HG02798 (cell line): ENCODE data around the gene SHANK1.

Experiments
- ATAC-seq: cut with Tn5 transposase; IDR thresholded peaks from one replicate; pipeline ENCODE4 v1.9.1; 2021; ENCODE audit warnings: mild to moderate bottlenecking; ENCODE audit not compliant: unreplicated experiment, poor library complexity

The SHANK1 gene

DNA sequence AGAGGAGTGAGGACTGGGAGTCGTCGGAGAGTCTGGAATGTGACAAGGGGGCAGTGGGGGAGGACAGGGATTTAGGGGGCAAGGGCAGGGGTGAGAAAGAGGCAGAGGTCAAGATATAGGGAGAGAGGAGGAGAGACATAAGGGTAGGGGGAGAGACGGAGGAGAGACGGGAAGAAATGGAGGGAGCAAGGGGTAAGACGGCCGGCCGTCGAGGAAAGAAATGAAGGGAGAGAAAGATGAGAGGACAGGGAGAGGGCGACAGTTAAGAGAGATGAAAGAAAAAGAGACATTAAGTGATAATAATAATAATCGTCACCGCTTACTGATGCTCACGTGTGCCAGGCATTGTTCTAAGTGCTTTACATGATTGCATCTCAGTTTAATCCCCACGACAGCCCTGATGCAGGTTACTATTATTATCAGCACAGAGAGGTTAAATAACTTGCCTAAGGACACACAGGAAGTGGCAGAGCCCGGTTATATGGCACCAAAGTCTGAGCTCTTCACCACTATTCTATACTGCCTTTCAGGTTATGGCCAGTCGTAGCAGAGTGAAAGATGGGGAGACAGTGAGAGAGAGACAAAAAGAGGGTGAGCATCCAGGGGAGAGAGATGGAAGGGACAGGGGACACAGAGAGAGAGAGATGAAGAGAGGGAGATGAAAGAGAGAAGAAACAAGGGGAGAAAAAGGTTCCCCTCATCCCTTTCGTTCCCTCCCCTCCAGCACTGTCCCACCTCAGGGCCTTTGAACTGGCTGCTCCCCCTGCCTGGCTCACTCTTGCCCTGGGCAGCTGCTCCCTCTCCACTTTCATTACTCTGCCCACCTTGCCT lies 56.7 kb downstream of the SHANK1 start:
- ATAC-seq = no peak

DNA sequence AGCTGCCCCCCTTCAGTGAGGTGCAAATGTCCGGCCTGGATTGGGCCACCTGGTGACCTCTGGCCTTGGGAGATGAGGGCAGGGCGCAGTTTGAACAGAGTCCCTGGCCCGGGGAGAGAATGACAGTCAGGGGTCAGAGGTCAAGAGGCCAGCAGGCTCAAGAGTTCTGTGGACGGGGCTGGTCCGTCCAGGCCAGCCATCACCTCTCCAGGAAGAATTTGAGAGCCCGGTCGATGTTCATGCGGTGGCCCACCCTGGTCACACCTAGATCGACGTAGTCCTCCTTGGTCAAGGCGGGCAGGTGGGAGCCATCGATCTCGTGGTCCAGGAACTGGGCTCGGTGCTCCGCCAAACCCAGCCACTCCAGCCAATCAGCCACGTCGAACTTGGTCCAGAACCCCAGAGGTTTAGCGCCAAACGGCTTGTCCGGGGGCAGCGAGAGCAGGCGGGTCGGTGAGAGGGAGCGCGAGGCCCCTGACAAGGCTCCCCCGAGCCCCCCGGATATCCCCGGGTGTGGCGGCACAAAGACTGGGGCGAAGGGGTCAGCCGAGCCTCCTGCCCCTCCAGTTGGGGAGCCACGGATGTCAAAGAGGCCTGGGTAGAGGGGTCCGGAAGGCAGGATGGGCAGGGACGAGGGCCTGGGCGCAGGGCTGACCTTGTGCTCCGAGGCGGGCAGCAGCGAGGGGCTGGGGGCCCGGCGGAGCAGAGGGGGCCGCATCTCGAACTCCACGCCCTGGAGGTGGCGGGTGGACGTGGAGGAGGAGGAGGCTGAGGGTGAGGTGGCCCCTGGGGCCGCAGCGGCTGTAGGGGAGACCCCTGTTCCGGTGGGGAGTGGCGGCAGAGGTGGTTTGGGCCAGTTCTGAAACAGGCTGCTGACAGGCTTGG lies 57.6 kb downstream of the SHANK1 start:
- no peak for ATAC-seq

DNA sequence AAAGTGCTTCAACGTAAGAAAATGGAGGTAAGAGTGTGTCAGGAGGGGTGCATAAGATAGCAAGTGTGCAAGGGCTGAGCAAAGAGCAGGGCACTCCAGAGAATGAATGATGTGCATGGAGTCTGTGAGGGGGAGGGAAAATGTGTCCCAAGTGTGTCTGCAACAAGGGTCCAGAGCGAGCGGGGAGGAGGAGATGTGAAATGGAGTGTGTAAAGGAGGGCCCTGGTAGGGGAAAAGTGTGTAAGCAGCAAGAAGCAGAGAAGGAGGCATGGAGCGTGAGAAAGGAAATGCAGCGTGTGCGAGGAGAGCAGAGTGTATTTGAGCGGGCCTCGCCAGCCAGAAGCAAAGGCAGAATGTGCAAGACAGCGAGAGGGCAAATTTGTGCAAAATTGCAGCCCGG lies 58.6 kb downstream of the SHANK1 start:
- no peak for ATAC-seq

DNA sequence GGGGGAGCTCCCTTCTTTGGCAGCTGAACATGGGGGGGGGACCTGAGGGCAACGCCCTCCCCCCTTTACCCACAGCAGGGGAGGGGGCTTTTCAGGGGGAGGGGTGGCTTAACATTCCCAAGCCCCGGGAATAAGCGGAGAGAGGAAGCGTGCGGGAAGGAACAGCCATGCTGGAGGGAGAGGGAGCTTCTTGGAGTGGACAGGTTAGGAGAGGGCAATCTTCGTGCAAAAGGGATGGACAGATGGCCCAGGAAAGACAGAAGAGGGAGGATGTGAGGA lies 59.6 kb downstream of the SHANK1 start:
- ATAC-seq = no peak

DNA sequence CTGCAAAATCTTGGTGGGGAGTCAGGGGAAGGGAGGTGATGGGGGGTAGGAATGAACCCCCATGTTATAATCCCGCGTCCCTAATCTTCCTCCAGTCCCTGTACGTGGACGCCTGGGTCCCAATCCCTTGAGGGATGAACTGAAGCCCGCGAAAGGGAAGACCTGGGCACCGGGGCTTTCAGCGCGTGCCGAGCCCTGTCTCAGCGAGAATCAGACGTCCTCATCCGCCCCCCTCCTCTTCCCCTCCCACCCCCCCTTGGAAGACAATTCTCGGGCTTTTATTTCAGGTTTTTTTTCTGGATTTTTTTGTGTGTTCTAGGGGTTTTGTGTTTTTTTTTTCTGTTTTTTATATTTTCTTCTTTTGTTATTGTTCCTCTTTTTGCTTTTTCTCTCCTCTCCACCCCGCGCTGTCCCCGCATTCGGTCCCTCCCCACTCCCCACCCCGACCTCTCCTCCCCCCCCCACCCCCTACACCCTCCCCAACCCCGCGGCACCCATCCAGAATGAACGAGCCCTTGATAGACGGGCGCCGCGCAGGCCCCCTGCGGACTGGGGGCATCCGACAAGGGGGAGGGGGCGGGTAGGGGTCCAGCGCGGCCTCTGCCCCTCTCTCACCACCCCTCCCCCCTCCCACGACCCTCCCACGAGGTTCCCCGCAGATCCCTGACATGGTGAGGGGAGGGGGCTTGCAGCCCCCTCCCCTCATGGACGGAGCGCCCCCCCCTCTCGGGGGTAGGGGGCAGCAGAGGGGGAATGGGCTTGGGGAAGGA lies 60.1 kb downstream of the SHANK1 start:
- ATAC-seq = no peak

DNA sequence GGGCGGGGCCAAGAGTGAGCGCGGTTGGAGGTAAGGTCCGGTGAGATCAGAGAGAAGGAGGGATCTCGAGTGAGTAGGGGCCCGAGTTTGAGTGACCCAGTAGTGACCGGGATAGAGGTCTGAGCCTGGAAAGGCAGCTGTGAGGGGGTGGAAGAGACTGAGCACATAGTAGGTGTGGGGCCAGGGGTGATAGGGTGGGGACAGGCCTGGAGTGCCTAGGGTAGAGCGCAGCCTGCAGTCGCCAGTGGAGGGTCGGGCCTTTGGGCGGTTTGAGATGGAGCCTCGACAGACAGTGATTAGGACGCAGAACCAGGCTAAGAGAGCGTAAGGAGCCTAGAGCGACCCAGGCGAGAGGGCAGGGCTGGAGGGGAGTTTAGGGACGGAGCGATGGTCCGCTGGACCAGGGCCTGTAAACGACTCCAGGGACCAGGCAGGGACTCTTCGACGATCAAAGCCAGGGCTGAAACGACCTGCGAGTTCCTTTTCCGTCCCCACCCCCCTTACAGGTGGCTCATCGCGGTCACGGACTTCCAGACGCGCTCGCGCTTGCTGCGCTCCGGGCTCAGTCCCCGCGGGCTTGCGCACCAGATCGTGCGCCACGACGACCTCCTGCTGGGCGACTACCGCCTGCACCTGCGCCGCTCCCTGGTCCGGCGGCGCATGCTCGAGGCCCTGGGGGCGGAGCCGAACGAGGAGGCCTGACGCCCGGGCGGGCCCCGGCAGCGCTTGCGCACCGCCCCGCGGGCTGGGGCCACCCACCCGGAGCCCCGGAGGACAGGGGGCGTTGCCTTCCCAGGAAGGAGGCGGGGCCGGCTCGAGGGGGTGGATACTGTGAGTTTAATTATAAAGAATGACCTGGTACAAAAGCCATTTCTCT lies 60.9 kb downstream of the SHANK1 start:
- ATAC-seq = no peak

DNA sequence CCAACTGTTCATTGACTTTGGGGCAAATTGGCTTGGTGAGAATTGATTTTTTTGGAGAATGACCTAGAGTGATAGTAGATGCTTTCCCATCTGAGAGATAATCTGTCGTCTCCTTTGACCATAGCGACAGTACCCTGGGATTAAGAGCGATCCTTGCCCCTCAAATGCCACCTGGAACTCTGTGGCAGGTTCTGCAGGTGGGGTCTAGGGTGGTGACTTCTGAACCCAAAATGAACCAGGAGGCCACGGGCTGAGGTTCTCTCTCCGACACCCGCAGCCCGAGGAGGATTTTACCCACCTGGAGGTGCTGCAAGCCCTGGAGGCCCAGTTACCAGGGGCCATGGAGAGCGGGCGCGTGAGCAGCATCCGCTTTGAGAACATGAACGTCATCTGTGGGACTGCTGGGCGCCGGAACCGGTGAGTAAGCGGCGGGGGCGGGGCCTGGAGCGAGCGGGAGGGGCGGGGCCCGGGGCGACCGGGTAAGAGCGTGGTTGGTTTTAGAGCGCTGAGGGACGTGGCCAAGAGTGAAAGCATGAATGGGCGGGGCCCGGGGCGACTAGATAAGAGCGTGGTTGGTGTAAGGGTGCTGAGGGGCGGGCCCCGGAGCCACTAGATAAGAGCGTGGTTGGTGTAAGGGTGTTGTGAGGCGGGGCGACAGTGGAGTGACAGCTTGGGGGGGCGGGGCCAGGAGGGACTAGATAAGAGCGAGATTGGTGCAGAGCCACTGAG lies 61.7 kb downstream of the SHANK1 start:
- ATAC-seq = no peak

DNA sequence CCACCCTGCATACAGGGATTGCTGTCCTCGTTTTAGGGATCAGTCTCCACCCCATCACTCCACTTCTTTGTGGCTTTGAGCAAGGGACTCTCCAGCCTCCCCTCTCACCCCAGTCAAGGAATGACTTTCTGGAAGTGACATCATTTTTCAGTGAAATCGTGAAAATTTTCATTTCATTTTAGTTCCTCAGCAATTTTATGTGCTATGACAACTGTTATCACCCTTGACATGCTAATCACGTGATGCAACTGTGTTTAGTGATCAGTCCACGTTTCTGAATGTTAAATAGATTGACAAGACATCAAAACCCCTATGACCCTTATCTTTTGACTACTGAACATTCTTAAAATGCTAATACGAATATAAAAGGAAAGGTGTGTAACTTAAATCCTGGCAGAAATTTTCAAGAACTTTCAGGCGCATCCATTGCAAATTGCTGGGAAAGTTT lies 62.4 kb downstream of the SHANK1 start:
- ATAC-seq = no peak

DNA sequence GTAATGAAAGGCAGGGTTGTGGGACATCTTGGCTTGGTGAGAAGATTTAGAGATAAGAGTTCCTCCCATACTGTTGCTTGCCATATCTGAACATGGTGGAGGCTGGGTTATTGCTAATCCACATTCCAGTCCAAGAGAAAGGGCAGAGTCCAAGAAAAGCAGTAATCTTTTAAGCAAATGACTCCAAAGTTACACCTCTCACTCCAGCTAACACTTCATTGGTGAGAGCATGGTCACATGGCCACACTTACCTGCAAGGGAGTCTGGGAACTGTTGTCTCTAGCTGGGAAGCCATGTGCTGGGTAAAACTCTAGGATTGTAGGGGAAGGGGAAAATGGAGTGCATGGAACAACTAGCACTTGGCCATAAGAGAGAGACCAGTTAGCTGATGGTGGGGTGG lies 64.7 kb downstream of the SHANK1 start:
- no peak for ATAC-seq

DNA sequence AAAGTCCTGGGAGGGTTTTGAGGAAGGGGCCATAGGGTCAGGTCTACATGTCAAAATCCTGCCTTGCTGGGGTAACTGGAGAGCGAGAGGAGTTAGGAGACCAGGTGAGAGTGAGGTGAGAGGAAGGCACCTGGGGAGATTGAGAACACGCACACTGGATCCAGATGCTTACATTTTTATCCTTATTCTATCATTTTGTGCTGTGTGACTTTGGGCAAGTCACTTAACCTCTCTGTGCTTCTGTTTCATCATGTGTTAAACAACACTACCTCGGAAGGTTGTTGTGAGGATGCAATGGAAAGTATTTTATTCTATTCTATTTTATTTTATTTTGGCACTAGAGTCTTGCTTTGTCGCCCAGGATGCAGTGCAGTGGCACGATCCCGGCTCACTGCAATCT lies 66.9 kb downstream of the SHANK1 start:
- no peak for ATAC-seq

DNA sequence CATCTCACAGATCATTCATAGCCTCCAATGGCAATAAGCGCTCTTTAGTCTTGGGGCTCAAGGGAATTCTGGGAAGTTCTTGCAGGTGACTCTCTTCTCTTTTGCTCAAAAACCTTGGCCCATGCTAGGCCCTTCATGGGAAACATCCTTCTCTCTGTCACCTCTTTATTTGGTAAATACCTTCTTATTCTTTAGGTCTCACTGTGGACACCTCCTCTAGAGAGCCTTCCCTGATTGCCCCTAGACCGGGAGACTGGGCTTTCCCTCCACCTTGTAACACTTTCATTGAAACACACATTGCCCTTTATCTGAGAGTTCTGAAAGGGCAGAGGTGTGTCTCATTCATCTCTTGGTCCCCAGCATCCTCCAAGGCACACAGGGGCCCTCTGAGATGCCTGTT lies 68.4 kb downstream of the SHANK1 start:
- no peak for ATAC-seq

DNA sequence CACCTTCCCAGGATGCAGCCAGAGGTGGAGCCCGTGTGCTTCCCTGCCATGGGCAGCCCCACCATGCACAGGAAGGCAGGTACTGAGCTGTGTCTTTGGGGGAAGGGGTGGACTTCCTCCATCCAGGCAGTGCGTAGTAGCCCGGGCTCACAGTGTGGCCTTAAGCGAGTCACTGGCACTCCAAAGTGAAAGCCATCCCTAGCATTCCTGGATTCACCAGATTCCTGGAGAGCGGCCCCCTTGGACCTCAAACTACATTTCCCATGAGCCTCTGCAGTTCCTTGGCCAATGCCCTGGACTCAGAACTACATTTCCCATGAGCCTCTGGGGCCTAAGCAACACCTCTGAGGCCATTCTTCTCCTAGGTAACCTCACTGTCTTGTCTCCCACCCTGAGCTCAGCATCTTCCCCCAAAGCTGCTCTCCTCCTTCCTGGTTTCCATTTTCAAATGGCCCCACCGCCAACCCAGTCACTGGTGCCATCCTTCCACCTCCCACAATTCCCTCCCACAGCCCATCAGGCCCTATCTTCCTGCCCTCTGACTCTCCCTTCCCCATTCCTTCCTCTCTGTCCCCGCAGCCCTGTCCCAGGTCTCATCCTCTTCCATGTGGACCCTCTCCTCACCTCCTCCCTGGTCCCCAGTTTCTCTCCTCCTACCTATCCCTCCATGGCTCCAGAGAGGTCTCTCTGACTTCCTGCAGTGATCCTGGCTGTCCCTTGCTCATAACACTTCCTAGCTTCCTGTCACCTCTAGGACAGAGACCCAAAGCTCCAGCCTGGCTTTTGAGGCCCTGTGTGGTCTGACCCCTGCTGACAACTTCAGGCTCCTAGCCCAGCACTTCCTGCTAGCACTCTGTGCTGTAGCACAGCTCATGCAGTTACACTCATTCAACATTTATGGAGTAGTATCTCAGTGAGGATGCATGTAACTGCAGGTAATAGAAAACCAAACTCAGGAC lies 69.9 kb downstream of the SHANK1 start, which contains the start of gene C19orf81:
C19orf81 (plus strand) TSS at position 13 of the 959 bp plus-strand sequence; CDS start at position 13, 0 bp downstream.
- no peak for ATAC-seq

DNA sequence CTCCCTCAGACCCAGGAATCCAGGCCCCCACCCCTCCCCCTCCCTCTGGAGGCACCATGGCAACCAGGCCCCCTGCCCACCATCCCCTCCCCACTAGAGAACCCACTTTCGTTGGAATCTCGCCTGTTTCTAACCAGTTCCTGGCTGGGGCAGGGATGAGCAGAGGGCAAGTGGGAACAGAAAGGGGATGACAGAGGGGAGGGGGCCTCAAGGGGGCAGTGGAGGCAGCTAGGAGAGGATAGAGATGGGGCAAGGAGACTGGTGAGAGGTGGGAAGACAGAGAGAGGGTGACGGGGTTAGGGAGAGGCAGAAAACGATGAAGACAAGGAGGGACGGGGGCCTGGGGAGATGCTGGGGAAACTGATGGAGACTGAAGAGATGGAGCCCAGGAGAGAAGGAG lies 70.9 kb downstream of the SHANK1 start:
- no peak for ATAC-seq

DNA sequence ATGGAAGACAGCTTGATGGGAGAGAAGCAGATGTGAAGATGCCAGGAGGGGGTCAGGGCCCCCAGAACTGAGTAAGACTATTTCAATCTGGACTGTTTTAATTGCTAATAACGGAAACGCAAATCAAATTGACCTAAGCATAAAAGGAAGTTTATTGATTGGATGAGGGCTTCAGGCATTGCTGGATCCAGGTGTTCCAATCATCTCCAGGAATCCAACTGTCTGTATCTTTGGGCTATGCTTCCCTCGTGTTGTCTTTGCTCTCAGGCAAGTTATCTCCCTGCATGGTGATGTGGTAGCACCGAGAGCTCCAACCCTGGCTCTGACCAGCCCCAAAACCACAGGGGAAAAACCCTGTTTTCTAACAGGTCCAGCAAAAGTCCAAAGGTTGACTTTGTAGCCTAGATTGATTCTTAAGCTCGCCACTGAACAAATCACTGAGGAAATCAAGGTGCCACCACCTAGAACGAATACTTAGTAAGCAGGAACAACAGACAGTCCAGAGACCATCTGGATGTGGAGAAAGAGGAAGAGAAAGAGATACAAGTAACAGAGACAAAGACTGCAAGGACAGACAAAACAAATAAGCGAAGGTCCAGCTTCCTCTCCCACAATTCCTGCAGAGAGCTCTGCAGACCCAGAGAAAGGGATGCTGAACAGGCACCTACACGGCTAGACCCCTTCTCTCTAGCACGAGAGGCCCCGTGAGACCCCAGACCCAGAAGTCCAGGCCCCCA lies 71.6 kb downstream of the SHANK1 start:
- no peak for ATAC-seq

DNA sequence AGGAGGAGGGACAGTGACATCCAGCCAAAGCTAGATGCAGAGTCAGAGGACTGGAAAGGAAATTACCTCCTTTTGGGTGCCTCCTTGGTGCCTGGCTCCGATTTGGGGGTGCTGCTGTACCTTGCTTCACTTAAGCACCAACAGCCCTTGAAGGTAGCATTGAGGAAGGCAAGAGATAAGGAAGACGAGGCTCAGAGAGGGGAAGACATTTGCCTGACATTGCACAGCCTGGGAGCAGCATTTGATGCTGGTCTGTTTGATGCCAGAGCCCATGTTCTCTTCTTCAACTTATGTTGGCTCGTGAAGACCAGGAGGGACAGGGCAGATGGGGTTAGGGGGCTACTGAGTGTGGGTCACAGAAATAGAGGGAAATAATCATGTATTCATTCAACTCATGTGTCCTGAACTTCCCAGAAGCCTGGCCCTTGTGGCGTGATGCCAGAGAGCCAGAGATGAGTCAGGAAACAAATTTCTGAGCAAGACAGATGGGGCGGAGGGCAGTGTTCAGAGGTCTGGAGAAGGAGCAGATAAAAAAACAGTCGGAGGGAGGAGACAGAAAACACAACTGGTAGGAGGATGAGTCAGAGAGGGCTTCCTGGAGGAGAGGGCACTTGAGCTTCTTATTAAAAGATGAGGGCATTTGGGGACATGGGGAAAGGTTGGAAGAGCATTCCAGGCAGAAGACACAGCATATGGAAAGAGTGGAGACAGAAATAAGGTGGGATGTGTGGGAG lies 73.4 kb downstream of the SHANK1 start:
- ATAC-seq = no peak

DNA sequence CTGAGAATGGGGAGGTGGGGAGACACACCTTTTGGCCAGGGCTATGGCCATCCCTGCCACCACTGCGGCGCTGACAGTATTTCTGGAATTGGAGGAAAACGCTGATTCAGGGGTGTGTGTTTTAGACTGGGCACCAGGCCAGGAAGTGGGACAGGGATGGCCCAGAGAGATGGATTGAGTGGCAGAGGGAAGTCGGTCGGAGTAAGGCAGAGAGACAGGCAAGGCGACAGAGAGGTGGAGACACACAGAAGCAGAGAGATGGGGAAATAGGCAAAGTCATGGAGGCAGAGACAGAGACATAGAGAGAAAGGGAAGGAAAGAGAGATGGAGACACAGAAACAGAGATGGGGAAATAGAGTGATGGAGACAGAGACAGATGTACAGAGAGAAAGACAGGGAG lies 74.5 kb downstream of the SHANK1 start:
- no peak for ATAC-seq
